Lower leg skin (tissue), 4 donors: ENCODE measurements around the gene GLOD5. TPM values are rescaled to one million over a fixed set of nuclear protein-coding genes. Genes with fewer than 3 reads are reported as not detected.

Experiments
- DNase-seq, 2 donors: peaks; one replicate each; pipeline ENCODE4 v3.0.0-alpha.2; 2019; ENCODE audit warnings: low spot score in 2 of 2
- H3K4me3 ChIP-seq: fragments of 200-600 bp; sonication (generic); 2 replicates; pipeline ENCODE4 v1.5.1; 2017; ENCODE audit warnings: mild to moderate bottlenecking, low read depth; ENCODE audit not compliant: poor library complexity, severe bottlenecking
- POLR2A ChIP-seq, 2 donors: fragments of 450-650 bp; IDR thresholded peaks; one replicate each; pipeline ENCODE4 v1.6.1; 2016 to 2017; ENCODE audit warnings: antibody characterized with exemption in 2 of 2, mild to moderate bottlenecking in 1 of 2, moderate library complexity in 1 of 2
- WGBS, 2 donors: methylation state at CpG; one replicate each; pipeline ENCODE4 v1.1.5; 2018; 5-methylcytosine and 5-hydroxymethylcytosine counted together
- intact Hi-C: fragments of 100-400 bp; cut with DNase I; formaldehyde crosslinking; loops from one replicate; pipeline ENCODE4 v1.15.0; 2023; ENCODE audit warnings: low total_unique reads
- total RNA-seq, 4 donors: library from RNA; depleted of rRNA; stranded (reverse); fragments of >200 nt; gene quantifications; one replicate each; pipeline ENCODE4 v1.1.0, GENCODE V29; 2016
- TF ChIP-seq, protein P1 (sequence below), 3 donors: fragments of 450-650 bp; IDR thresholded peaks; one replicate each; pipeline ENCODE4 v1.5.1; 2016; ENCODE audit warnings: antibody characterized with exemption in 3 of 3, mild to moderate bottlenecking in 3 of 3, moderate library complexity in 2 of 3

The GLOD5 gene
- total RNA-seq: not detected

DNA sequence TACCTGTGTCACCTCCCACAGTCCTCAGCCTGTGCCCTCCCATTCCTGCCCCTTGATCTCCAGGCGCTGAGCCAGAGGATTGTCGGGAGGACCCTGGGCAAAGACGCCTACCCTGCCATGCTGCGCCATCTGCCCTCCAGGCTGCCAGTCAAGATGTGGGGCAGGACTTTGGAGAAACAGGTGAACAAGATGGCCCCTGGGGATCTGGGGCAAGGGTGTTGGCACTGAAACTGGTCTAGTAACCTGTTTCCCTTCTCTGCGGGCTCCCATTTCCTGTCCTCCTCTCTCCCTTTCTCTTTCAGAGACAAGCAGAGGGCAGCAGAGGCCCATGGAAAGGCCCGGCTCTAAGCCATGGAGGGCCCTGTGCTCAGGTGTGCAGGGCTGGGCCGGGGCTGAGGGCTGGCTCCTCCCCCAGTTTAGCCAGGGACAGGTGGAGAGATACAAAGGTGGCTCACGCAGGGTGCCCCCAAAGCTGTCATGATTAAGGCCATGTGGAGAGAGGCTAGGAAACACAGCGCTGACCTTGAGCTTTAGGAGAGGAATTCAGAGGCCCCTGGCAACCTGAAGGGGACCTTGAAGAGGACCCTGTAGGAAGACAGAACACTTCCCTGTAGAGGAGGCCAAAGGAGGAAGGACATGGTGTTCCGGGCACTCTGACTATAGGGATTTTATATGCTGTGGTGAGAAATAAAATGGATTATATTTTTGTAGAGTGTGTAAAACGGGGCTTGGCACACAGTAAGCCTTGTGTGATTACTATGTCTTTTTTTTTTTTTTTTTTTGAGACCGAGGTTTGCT, at the start of gene GLOD5:
GLOD5 (plus strand) TSS at position 74 of the 798 bp plus-strand sequence; CDS start at position 118, 44 bp downstream.
- 43 to 49% methylated on average over 11 to 12 of the region's 12 CpGs for WGBS, 2 donors
- intact Hi-C loops: no loop called here
- TF ChIP-seq, protein P1, sequence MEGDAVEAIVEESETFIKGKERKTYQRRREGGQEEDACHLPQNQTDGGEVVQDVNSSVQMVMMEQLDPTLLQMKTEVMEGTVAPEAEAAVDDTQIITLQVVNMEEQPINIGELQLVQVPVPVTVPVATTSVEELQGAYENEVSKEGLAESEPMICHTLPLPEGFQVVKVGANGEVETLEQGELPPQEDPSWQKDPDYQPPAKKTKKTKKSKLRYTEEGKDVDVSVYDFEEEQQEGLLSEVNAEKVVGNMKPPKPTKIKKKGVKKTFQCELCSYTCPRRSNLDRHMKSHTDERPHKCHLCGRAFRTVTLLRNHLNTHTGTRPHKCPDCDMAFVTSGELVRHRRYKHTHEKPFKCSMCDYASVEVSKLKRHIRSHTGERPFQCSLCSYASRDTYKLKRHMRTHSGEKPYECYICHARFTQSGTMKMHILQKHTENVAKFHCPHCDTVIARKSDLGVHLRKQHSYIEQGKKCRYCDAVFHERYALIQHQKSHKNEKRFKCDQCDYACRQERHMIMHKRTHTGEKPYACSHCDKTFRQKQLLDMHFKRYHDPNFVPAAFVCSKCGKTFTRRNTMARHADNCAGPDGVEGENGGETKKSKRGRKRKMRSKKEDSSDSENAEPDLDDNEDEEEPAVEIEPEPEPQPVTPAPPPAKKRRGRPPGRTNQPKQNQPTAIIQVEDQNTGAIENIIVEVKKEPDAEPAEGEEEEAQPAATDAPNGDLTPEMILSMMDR (IDR thresholded peaks at IDR 0.05): no peak
- no peak for TF ChIP-seq POLR2A (IDR thresholded peaks at IDR 0.05)
- no peak within 1 kb of the TSS for H3K4me3 ChIP-seq
- peak in 1 of 2 donors; percentile 32 for DNase-seq

DNA sequence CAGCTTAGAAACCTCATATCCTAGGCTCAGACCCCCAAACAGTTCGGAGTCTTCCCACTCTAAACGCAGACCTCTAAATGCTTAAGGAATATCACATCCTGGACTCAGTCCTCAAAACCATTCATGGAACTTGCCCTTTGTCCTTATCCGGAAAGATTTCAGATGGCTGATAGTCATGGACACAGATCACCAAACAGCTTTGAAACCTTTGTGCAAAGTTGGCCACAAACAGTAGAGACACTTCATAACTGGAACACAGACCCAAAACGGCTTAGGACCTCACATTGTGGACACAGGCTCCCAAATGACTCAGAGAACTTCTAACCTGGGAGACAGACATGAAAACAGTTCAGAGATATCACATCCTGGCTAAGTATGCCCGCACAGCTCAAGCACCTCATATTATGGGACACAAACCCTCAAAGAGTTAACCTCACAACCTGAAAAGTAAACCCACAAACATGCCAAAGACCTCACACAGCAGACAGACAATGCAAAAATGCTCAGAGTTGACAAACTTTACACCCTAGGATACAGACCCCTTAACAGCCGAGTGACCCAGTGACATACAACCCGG, 49.5 kb upstream of the GLOD5 start:
- TF ChIP-seq, protein P1 (IDR thresholded peaks at IDR 0.05): no peak
- TF ChIP-seq POLR2A (IDR thresholded peaks at IDR 0.05): no peak
- WGBS, 2 donors: 83 to 88% methylated on average over 5 to 7 of the region's 7 CpGs

DNA sequence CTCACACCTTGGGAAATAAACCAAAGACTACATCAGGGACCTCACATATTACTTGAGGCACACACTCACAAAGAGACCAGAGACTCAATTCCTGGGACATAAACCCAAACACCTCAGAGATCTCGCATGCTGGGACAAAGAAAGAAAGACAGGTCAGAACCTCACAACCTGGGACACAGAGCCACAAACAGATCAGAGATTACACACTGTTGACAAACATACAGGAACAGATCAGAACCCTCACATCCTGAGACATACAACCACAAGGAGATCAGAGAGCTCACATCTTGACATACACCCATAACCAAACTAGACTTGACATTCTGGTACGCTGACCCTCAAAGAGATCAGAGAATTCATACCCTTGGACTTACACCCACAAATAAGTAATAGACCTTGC, 47.7 kb upstream of the GLOD5 start:
- no peak for DNase-seq
- no peak for TF ChIP-seq POLR2A (IDR thresholded peaks at IDR 0.05)
- TF ChIP-seq, protein P1 (IDR thresholded peaks at IDR 0.05): no peak
- intact Hi-C loops: no loop called here
- H3K4me3 ChIP-seq: no peak overlapping the region
- 74 to 100% methylated on average over 1 to 2 of the region's 2 CpGs for WGBS, 2 donors

More for the DNA sequence above, 49.5 kb upstream of the GLOD5 start:
- DNase-seq: no peak
- intact Hi-C loops: no loop called here
- no peak overlapping the region for H3K4me3 ChIP-seq

DNA sequence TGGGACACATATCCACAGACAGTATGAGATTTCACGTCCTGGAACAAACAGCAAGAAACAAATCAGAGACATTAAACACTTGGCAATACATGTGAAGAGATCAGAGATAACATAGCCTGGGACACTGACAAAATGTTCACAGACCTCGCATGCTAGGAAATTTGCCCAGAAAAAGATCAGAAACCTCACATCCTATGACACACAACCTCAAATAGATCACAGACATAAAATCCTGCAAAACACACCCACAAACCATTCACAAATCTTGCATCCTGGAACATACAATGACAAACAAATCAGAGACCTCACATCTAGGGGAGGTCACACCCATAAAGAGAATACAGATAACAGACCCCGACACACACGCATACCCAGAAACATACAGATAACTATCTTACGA, 47.0 kb upstream of the GLOD5 start:
- 47 to 52% methylated on average over 5 of the region's 5 CpGs for WGBS, 2 donors
- no peak overlapping the region for H3K4me3 ChIP-seq
- TF ChIP-seq, protein P1 (IDR thresholded peaks at IDR 0.05): no peak
- no peak for TF ChIP-seq POLR2A (IDR thresholded peaks at IDR 0.05)
- intact Hi-C loops: no loop called here
- DNase-seq: no peak

DNA sequence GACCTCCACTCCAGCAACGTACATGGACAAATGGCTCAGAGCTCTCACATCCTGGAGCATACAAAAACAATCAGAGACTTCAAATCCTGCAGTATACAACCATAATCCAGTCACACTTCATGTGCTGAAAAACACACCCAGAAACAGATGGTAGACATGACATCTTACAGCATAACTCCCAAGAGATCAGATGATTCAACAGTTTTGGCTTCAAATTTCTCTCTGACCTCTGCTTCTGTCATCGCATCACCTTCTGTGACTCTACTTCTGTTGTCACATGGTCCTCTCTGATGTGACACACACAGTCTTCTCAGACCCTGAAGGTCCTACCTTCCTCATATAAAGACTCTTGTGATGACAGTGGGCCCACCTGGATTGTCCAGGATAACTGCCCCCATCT, 46.5 kb upstream of the GLOD5 start:
- no peak overlapping the region for H3K4me3 ChIP-seq
- TF ChIP-seq, protein P1 (IDR thresholded peaks at IDR 0.05): no peak
- no peak for TF ChIP-seq POLR2A (IDR thresholded peaks at IDR 0.05)
- intact Hi-C loops: no loop called here
- DNase-seq: no peak
- WGBS, 2 donors: 52 to 58% methylated on average over 2 of the region's 2 CpGs
